Right lobe of liver (tissue), 6 donors: ENCODE results near the gene MRPS14. TPM values are rescaled to one million over a fixed set of nuclear protein-coding genes. Genes with fewer than 3 reads are reported as not detected.

Experiments used
- ATAC-seq, 4 donors: fragments of 200-7000 bp; cut with Tn5 transposase; one replicate each; pipeline ENCODE4 v1.9.1; 2020; ENCODE audit warnings: mild to moderate bottlenecking in 4 of 4, moderate library complexity in 4 of 4
- DNase-seq, 3 donors: peaks; one replicate each; pipeline ENCODE4 v3.0.0-alpha.2; 2020
- H3K27ac ChIP-seq, 3 donors: fragments of 200-600 bp; one replicate each; pipeline ENCODE4 v1.8.0; 2022
- H3K27me3 ChIP-seq, 2 donors: fragments of 200-600 bp; one replicate each; pipeline ENCODE4 v1.8.0; 2022
- H3K36me3 ChIP-seq, 4 donors: fragments of 200-600 bp; sonication (generic) in 1 of 4; one replicate each; pipeline versions ENCODE4 v1.5.1 to v1.8.0; 2017 to 2022; ENCODE audit warnings: control low read depth in 1 of 4
- H3K4me1 ChIP-seq, 4 donors: fragments of 200-600 bp; sonication (generic) in 1 of 4; one replicate each; pipeline versions ENCODE4 v1.5.1 to v1.8.0; 2017 to 2022; ENCODE audit warnings: control low read depth in 1 of 4
- H3K4me3 ChIP-seq, 3 donors: fragments of 200-600 bp; one replicate each; pipeline ENCODE4 v1.8.0; 2022
- H3K9me3 ChIP-seq, 4 donors: fragments of 200-600 bp; sonication (generic) in 1 of 4; one replicate each; pipeline versions ENCODE4 v1.5.1 to v1.8.0; 2017 to 2022; ENCODE audit warnings: control low read depth in 1 of 4
- POLR2A ChIP-seq: fragments of 450-650 bp; IDR thresholded peaks from one replicate; pipeline ENCODE4 v1.6.1; 2017; ENCODE audit warnings: antibody characterized with exemption, mild to moderate bottlenecking
- WGBS: methylation state at CpG from one replicate; pipeline ENCODE4 v1.1.6; 2018; ENCODE audit warnings: low coverage, low lambda C conversion rate; ENCODE audit not compliant: insufficient coverage; ENCODE audit errors: missing lambda C conversion rate; 5-methylcytosine and 5-hydroxymethylcytosine counted together
- intact Hi-C, 2 donors: fragments of 100-400 bp; cut with DNase I; formaldehyde crosslinking; loops; one replicate each; pipeline versions ENCODE4 v1.11.2 to v1.14.1; 2022
- total RNA-seq, 6 experiments: library from RNA; depleted of rRNA in 2 of 6; stranded (reverse); fragments of >200 nt in 2 of 6; fragmentation: NEBNext Ultra II Directional in 3 of 6; extraction: Animal tissue kit (Norgen Biotek cat#: 25700) in 3 of 6; gene quantifications; one replicate each; pipeline versions ENCODE4 v1.1.0 to v1.2.4, GENCODE V29; 2016 to 2023
- TF ChIP-seq, protein P1 (sequence below), 4 donors: fragments of 200-600 bp in 3 of 4; fragments of 450-650 bp in 1 of 4; IDR thresholded peaks; one replicate each; pipeline versions ENCODE4 v1.5.1 to v1.8.0; 2016 to 2022; ENCODE audit warnings: antibody characterized with exemption in 4 of 4, mild to moderate bottlenecking in 2 of 4
- donor health status: DM: no; HTN: yes; CAD: no.
- donor health status: DM: no; HTN: no; CAD: no.
- donor health status: DM: no; HTN: no; CAD: no.
- donor health status: DM: no; HTN: yes; CAD: no.
- donor health status: DM: no; HTN: yes; CAD: no.

The MRPS14 gene
- total RNA-seq, 6 experiments from 2014 or later, result 9.4 to 22.8 (median 18.8) TPM

GRCh38 chr1:174996476-174996875 is 26.7 kb downstream of the MRPS14 start:
- intact Hi-C loops, result loop anchor here in 1 of 2 donors (5.0 kb wide), 1 partner anchor 229 kb away; no protein-coding TSS in a partner anchor
- no peak for DNase-seq
- Histone ChIP-seq H3K27ac (no peak overlapping the region), H3K36me3 (no peaks in the 10 kb centered on the region), H3K4me3 (no peak overlapping the region), H3K4me1 (peaks cover 0 to 8% (median 2%) of the 10 kb centered on the region in 4 donors), H3K27me3 (no peaks in the 10 kb centered on the region), H3K9me3 (no peaks in the 10 kb centered on the region)
- TF ChIP-seq POLR2A, result no peak
- TF ChIP-seq, protein P1, sequence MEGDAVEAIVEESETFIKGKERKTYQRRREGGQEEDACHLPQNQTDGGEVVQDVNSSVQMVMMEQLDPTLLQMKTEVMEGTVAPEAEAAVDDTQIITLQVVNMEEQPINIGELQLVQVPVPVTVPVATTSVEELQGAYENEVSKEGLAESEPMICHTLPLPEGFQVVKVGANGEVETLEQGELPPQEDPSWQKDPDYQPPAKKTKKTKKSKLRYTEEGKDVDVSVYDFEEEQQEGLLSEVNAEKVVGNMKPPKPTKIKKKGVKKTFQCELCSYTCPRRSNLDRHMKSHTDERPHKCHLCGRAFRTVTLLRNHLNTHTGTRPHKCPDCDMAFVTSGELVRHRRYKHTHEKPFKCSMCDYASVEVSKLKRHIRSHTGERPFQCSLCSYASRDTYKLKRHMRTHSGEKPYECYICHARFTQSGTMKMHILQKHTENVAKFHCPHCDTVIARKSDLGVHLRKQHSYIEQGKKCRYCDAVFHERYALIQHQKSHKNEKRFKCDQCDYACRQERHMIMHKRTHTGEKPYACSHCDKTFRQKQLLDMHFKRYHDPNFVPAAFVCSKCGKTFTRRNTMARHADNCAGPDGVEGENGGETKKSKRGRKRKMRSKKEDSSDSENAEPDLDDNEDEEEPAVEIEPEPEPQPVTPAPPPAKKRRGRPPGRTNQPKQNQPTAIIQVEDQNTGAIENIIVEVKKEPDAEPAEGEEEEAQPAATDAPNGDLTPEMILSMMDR (IDR thresholded peaks at IDR 0.05), result no peak
- WGBS, result 41% methylated on average over 1 of the region's 1 CpG
- no peak for ATAC-seq

- no peak for ATAC-seq
- 89% methylated on average over 1 of the region's 1 CpG for WGBS
- H3K27me3 ChIP-seq, result no peaks in the 10 kb centered on the region
- peaks cover 0 to 4% (median 0%) of the 10 kb centered on the region in 4 donors for H3K4me1 ChIP-seq
- TF ChIP-seq POLR2A, result no peak
- TF ChIP-seq, protein P1 (IDR thresholded peaks at IDR 0.05), result no peak
- H3K4me3 ChIP-seq, result no peak overlapping the region
- no peaks in the 10 kb centered on the region for H3K36me3 ChIP-seq
- intact Hi-C loops, result loop anchor here in 1 of 2 donors (5.0 kb wide), 1 partner anchor 229 kb away; no protein-coding TSS in a partner anchor
- no peak overlapping the region for H3K27ac ChIP-seq
- DNase-seq, result no peak
- no peaks in the 10 kb centered on the region for H3K9me3 ChIP-seq
Measured at GRCh38 chr1:174995916-174996315, 27.3 kb downstream of the MRPS14 start.

- WGBS, result 59% methylated on average over 3 of the region's 3 CpGs
- no peak for ATAC-seq
- no peaks in the 10 kb centered on the region for H3K27me3 ChIP-seq
- H3K4me3 ChIP-seq, result no peak overlapping the region
- no peaks in the 10 kb centered on the region for H3K36me3 ChIP-seq
- H3K4me1 ChIP-seq, result peaks cover 0 to 5% (median 0%) of the 10 kb centered on the region in 4 donors
- DNase-seq, result no peak
- no peak overlapping the region for H3K27ac ChIP-seq
- H3K9me3 ChIP-seq, result no peaks in the 10 kb centered on the region
- no peak for TF ChIP-seq POLR2A
- TF ChIP-seq, protein P1 (IDR thresholded peaks at IDR 0.05), result no peak
- intact Hi-C loops, result loop anchor here in 1 of 2 donors (5.0 kb wide), 1 partner anchor 228 kb away; no protein-coding TSS in a partner anchor
Measured at GRCh38 chr1:174995121-174995520, 28.1 kb downstream of the MRPS14 start.

- Histone ChIP-seq H3K9me3 (no peaks in the 10 kb centered on the region), H3K36me3 (no peaks in the 10 kb centered on the region), H3K27ac (no peak overlapping the region), H3K4me3 (no peak overlapping the region), H3K4me1 (peaks cover 0 to 9% (median 0%) of the 10 kb centered on the region in 4 donors), H3K27me3 (no peaks in the 10 kb centered on the region)
- TF ChIP-seq, protein P1 (IDR thresholded peaks at IDR 0.05), result no peak
- TF ChIP-seq POLR2A, result no peak
- WGBS, result 93% methylated on average over 1 of the region's 1 CpG
- no peak for DNase-seq
- no peak for ATAC-seq
- intact Hi-C loops, result no loop called here
Measured at GRCh38 chr1:174991473-174991872, 31.8 kb downstream of the MRPS14 start.
